SK-N-MC (cell line): ENCODE measurements around the gene SLC17A1.

Source experiments
- EZH2 ChIP-seq: fragments of 200-600 bp; sonication (generic); IDR thresholded peaks from one replicate; pipeline ENCODE4 v1.6.1; 2017; ENCODE audit warnings: antibody characterized with exemption
- POLR2AphosphoS5 ChIP-seq: IDR thresholded peaks from 2 replicates; pipeline ENCODE4 v1.6.1; 2012; ENCODE audit warnings: mild to moderate bottlenecking, low read depth, low read length, borderline replicate concordance

- no peak for TF ChIP-seq EZH2
- TF ChIP-seq POLR2AphosphoS5: no peak
Observed at GRCh38 chr6:25749837-25750236, 82.0 kb downstream of the SLC17A1 start.
